ENCODE measurements around the gene MAP3K4.

DNA sequence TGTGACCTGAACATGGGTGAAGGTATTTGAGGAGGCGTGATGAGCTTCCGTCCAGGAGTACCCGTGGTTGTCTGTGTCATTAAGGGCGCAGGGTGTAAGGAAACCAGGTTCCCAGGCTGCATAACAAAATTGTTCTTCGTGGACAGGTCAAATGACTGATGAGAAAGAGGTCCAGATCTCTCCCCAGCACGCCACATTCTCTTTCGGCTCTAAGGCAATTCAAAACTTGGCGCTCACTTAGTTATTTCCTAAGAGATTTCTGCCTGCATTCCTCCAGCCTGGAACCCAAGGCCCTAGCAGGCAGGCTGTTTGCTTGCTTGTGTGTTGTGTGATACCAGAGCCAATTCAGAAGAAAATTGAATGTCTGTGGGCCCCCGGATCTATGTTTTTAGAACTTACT lies 142.4 kb downstream of the MAP3K4 start:
- TF ChIP-seq, protein P1, sequence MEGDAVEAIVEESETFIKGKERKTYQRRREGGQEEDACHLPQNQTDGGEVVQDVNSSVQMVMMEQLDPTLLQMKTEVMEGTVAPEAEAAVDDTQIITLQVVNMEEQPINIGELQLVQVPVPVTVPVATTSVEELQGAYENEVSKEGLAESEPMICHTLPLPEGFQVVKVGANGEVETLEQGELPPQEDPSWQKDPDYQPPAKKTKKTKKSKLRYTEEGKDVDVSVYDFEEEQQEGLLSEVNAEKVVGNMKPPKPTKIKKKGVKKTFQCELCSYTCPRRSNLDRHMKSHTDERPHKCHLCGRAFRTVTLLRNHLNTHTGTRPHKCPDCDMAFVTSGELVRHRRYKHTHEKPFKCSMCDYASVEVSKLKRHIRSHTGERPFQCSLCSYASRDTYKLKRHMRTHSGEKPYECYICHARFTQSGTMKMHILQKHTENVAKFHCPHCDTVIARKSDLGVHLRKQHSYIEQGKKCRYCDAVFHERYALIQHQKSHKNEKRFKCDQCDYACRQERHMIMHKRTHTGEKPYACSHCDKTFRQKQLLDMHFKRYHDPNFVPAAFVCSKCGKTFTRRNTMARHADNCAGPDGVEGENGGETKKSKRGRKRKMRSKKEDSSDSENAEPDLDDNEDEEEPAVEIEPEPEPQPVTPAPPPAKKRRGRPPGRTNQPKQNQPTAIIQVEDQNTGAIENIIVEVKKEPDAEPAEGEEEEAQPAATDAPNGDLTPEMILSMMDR (IDR thresholded peaks at IDR 0.05; ENCODE audit: poor library complexity, severe bottlenecking): no peak
- no peak for TF ChIP-seq POLR2AphosphoS5 (IDR thresholded peaks at IDR 0.05)
- no peak for TF ChIP-seq EP300 (conservative IDR thresholded peaks at IDR 0.05; ENCODE audit: poor library complexity, severe bottlenecking)
